ENCODE data around the gene PEX16.

DNA sequence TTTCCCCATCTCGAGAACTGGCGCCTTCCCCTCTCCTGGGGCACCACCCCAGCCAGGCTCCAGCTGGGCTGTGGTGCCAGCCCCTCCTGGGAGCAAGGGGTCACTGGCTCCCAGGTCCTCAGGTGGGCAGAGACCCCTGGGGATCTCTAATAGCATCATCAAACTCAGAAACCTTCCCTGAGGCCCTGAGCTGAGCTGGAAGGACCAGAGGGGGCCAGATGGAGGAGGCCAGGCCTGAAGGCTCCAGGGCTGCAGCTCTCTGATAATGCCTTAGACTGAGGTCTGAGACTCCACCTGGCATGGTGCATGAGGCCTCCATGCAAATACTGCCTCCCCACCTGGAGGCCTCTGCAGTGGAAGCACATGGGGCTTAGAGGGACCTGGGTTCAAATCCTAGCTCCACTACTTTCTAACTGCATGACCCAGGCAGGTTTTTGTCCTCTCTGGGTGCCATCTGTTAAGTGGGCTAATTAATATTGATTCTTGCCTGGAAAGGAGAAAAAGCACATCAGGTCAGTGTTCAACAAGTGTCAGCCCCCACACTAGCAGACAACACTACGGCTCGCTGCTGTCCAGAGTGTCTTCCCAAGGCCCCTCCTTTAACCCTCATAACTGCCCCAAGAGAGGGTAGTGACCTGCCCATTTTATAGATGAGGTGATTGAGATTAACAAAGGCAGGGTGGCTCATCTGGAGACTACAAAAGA, 30.7 kb downstream of the PEX16 start:
- no peak for TF ChIP-seq EZH2 (IDR thresholded peaks at IDR 0.05)
- TF ChIP-seq POLR2AphosphoS5 (IDR thresholded peaks at IDR 0.05; ENCODE audit: borderline replicate concordance, low read depth, low read length) = no peak

All from SK-N-MC (cell line).